A673 (cell line): ENCODE data around the gene DNAH10. TPM values are rescaled to one million over a fixed set of nuclear protein-coding genes. Genes with fewer than 3 reads are reported as not detected.

Source experiments
- BruUV-seq: library from RNA; stranded (reverse); fragments of 400-500 nt; replicated peaks from 2 replicates; lab custom pipeline; 2021; lab: Mats Ljungman, UMichigan
- CTCF ChIA-PET: fragments of 300-600 bp; sonication (Branson Sonifier 250); formaldehyde crosslinking; loops from one replicate; lab custom pipeline; 2022; ENCODE audit warnings: antibody characterized with exemption; lab: Charles Lee
- POLR2A ChIA-PET: fragments of 300-600 bp; sonication (Branson Sonifier 250); formaldehyde crosslinking; loops from one replicate; lab custom pipeline; 2022; ENCODE audit warnings: antibody characterized with exemption; ENCODE audit not compliant: low non-redundant PET; lab: Charles Lee
- DNase-seq: peaks from one replicate; pipeline ENCODE4 v3.0.0-alpha.2; 2015; ENCODE audit warnings: low spot score
- H3K27ac ChIP-seq: fragments of 200-600 bp; sonication (generic); 2 replicates; pipeline ENCODE4 v1.5.1; 2016; ENCODE audit warnings: mixed run types, low read depth, mild to moderate bottlenecking, mixed read lengths, antibody characterized with exemption, low read length; ENCODE audit not compliant: poor library complexity, severe bottlenecking
- H3K27me3 ChIP-seq: fragments of 200-600 bp; sonication (generic); replicated peaks from 2 replicates; pipeline ENCODE4 v1.6.1; 2017; ENCODE audit warnings: mixed run types, low read depth, mild to moderate bottlenecking, mixed read lengths, antibody characterized with exemption, low read length; ENCODE audit not compliant: insufficient read depth, poor library complexity
- H3K36me3 ChIP-seq: fragments of 200-600 bp; sonication (generic); 2 replicates; pipeline ENCODE4 v1.6.1; 2016; ENCODE audit warnings: mixed run types, mild to moderate bottlenecking, mixed read lengths, antibody characterized with exemption, low read length; ENCODE audit not compliant: insufficient read depth, poor library complexity, severe bottlenecking
- H3K4me1 ChIP-seq: fragments of 200-600 bp; sonication (generic); 2 replicates; pipeline ENCODE4 v1.6.1; 2017; ENCODE audit warnings: mixed run types, mild to moderate bottlenecking, mixed read lengths, antibody characterized with exemption, low read length; ENCODE audit not compliant: insufficient read depth, poor library complexity, severe bottlenecking
- H3K4me3 ChIP-seq: fragments of 200-600 bp; sonication (generic); 2 replicates; pipeline ENCODE4 v1.5.1; 2016; ENCODE audit warnings: low read depth, mixed run types, mild to moderate bottlenecking, mixed read lengths, low read length; ENCODE audit not compliant: poor library complexity, severe bottlenecking
- H3K9me3 ChIP-seq: fragments of 200-600 bp; sonication (generic); 2 replicates; pipeline ENCODE4 v1.6.1; 2016; ENCODE audit warnings: mixed run types, low read depth, mild to moderate bottlenecking, mixed read lengths, antibody characterized with exemption, low read length; ENCODE audit not compliant: poor library complexity, severe bottlenecking
- CTCF ChIP-seq: fragments of 300-800, 200-600 bp; sonication (generic); conservative IDR thresholded peaks from 2 replicates; pipeline ENCODE4 v1.5.1; 2017; ENCODE audit warnings: low read depth, mild to moderate bottlenecking, antibody characterized with exemption, low read length, moderate library complexity, mixed read lengths
- EZH2 ChIP-seq: fragments of 200-600 bp; sonication (generic); IDR thresholded peaks from 2 replicates; pipeline ENCODE4 v1.6.1; 2017; ENCODE audit warnings: borderline replicate concordance, low read depth, mild to moderate bottlenecking, mixed read lengths, antibody characterized with exemption, low read length; ENCODE audit not compliant: poor library complexity, severe bottlenecking
- intact Hi-C: fragments of 100-400 bp; cut with micrococcal nuclease; formaldehyde crosslinking; loops from one replicate; pipeline ENCODE4 v1.10.0; 2022; ENCODE audit not compliant: unreplicated experiment
- total RNA-seq: library from RNA; stranded (reverse); gene quantifications from 2 replicates; pipeline ENCODE4 v1.2.3, GENCODE V29; 2021

The DNAH10 gene
- total RNA-seq, 1 experiment from 2014 or later = 1.1 TPM

- peaks cover 14% of the 10 kb centered on the region for H3K36me3 ChIP-seq
- no peaks in the 10 kb centered on the region for H3K27me3 ChIP-seq
- H3K27ac ChIP-seq = peak overlapping the region; percentile 55
- BruUV-seq = no TSS peak
- POLR2A ChIA-PET = no interaction called here
- H3K9me3 ChIP-seq = no peaks in the 10 kb centered on the region
- CTCF ChIA-PET = interaction anchor here (0.6 kb wide), 1 partner anchor 120 kb away, joined by 3 read pairs; no protein-coding TSS in a partner anchor
- intact Hi-C loops = no loop called here
- H3K4me3 ChIP-seq = peak overlapping the region; percentile 90
- H3K4me1 ChIP-seq = peaks cover 19% of the 10 kb centered on the region
- DNase-seq = no peak
- TF ChIP-seq CTCF = no peak
- TF ChIP-seq EZH2 = no peak
These were observed 209.3 kb downstream of the DNAH10 start for GRCh38 chr12:123971449-123971769.

GRCh38 chr12:123971770-123972456 is 209.8 kb downstream of the DNAH10 start:
- ChIA-PET CTCF (interaction anchor here (0.6 kb wide), 1 partner anchor 121 kb away, joined by 3 read pairs; no protein-coding TSS in a partner anchor), POLR2A (no interaction called here)
- Histone ChIP-seq H3K27ac (peak overlapping the region; percentile 55), H3K27me3 (no peaks in the 10 kb centered on the region), H3K9me3 (no peaks in the 10 kb centered on the region), H3K4me1 (peaks cover 19% of the 10 kb centered on the region), H3K4me3 (peak overlapping the region; percentile 90), H3K36me3 (peaks cover 15% of the 10 kb centered on the region)
- TF ChIP-seq EZH2 (no peak), CTCF (no peak)
- intact Hi-C loops = no loop called here
- DNase-seq = peak; percentile 55
- BruUV-seq = no TSS peak

GRCh38 chr12:123972457-123973401 is 210.6 kb downstream of the DNAH10 start, which contains the start of the genes CCDC92 and ZNF664:
TSS of gene CCDC92 (minus strand) at chr12:123972831. CDS start at chr12:123944305, 28,526 bp downstream.
TSS of gene ZNF664 (plus strand) at chr12:123973215. CDS start at chr12:124012145, 38,930 bp downstream.
- peaks cover 19% of the 10 kb centered on the region for H3K4me1 ChIP-seq
- TF ChIP-seq CTCF (no peak), EZH2 (no peak)
- no TSS peak for BruUV-seq
- no peaks in the 10 kb centered on the region for H3K9me3 ChIP-seq
- no peaks in the 10 kb centered on the region for H3K27me3 ChIP-seq
- H3K36me3 ChIP-seq = peaks cover 23% of the 10 kb centered on the region
- ChIA-PET POLR2A (interaction anchor here (0.6 kb wide), 1 partner anchor 739 kb away, joined by 3 read pairs; the partner anchor contains the start of gene MTRFR), CTCF (no interaction called here)
- peak within 1 kb of the TSS; percentile 81 for H3K27ac ChIP-seq
- H3K4me3 ChIP-seq = peak within 1 kb of the TSS; percentile 90
- intact Hi-C loops = no loop called here
- peak; percentile 94 for DNase-seq
